ENCODE results near the gene CDPF1. TPM values are rescaled to one million over a fixed set of nuclear protein-coding genes. Genes with fewer than 3 reads are reported as not detected.

The CDPF1 gene
- total and polyA plus RNA-seq, 2 experiments from 2014 or later, result 10.1 to 14.5 TPM

- H3K9me3 Mint-ChIP-seq, result no peaks in the 10 kb centered on the region; the same call in 2 of the 3 replicates
- H3F3A ChIP-seq (replicated peaks; ENCODE audit: low read depth), result no peaks in the 10 kb centered on the region
- H3K27me3 Mint-ChIP-seq (ENCODE audit: insufficient read depth, low read depth, poor library complexity), result peaks cover 9% of the 10 kb centered on the region
- H3K79me2 ChIP-seq (replicated peaks; ENCODE audit: insufficient read depth), result no peaks in the 10 kb centered on the region
- TF ChIP-seq ZNF462 (CRISPR knock-in tag; IDR thresholded peaks at IDR 0.05) (no peak), STAT1 (IDR thresholded peaks at IDR 0.05; ENCODE audit: unreplicated experiment) (no peak), POLR2AphosphoS5 (IDR thresholded peaks at IDR 0.05; ENCODE audit: low read depth) (no peak), ETS1 (IDR thresholded peaks at IDR 0.05) (no peak), CTCF (conservative IDR thresholded peaks at IDR 0.05; ENCODE audit: low read depth in 2 of 2) (no peak), REST (IDR thresholded peaks at IDR 0.05; ENCODE audit: unreplicated experiment) (no peak), EZH2phosphoT487 (IDR thresholded peaks at IDR 0.05; ENCODE audit: unreplicated experiment) (no peak), EZH2 (IDR thresholded peaks at IDR 0.05; ENCODE audit: low read depth, unreplicated experiment) (no peak), JUNB (IDR thresholded peaks at IDR 0.05; ENCODE audit: unreplicated experiment) (no peak), CREB1 (CRISPR knock-in tag; IDR thresholded peaks at IDR 0.05; ENCODE audit: low read depth) (no peak), ZNF331 (CRISPR knock-in tag; IDR thresholded peaks at IDR 0.05; ENCODE audit: low read depth) (no peak)
- no peak overlapping the region for H3K27ac ChIP-seq (ENCODE audit: low read depth)
- no peaks in the 10 kb centered on the region for H3K27me3 ChIP-seq (ENCODE audit: insufficient read depth)
- no peak overlapping the region for H3K4me3 Mint-ChIP-seq
- no peaks in the 10 kb centered on the region for H3K9me2 ChIP-seq (ENCODE audit: insufficient read depth)
- no peaks in the 10 kb centered on the region for H3K36me3 ChIP-seq (ENCODE audit: insufficient read depth)
- no peaks in the 10 kb centered on the region for H4K20me1 ChIP-seq (replicated peaks; ENCODE audit: insufficient read depth)
- H2AFZ ChIP-seq, result no peak overlapping the region
- H3K4me2 ChIP-seq, result no peak overlapping the region
- H3K36me3 Mint-ChIP-seq (ENCODE audit: low read depth), result no peaks in the 10 kb centered on the region; the same call in 2 of the 3 replicates
- H3K4me1 Mint-ChIP-seq, result no peaks in the 10 kb centered on the region
- no peak overlapping the region for H3K27ac Mint-ChIP-seq
- no peak overlapping the region for H3K4me3 ChIP-seq
- no peak for DNase-seq (ENCODE audit: low spot score)
- H3K4me1 ChIP-seq (ENCODE audit: insufficient read depth), result no peaks in the 10 kb centered on the region
- ATAC-seq, result no peak
Measured at GRCh38 chr22:46234969-46235368, 15.1 kb downstream of the CDPF1 start.

Data from GM23338 (cell line).